ENCODE data around the gene COPA.

COPA gene

GRCh38 chr1:160376525-160377131 lies 33.6 kb upstream of the COPA start:
- H3K36me3 ChIP-seq (replicated peaks in 1 of 2; ENCODE audit: control insufficient read depth in 2 of 2, insufficient read depth in 2 of 2, low read length in 2 of 2): no peaks in the 10 kb centered on the region
- H4K91ac ChIP-seq (ENCODE audit: low read depth, low read length, poor library complexity): no peak overlapping the region
- peak overlapping the region; percentile 79 for H2AFZ ChIP-seq (ENCODE audit: low read length)
- H3K4me1 ChIP-seq (ENCODE audit: control insufficient read depth in 2 of 2, insufficient read depth in 1 of 2, low read depth in 1 of 2, low read length in 2 of 2): peaks cover 21 to 26% of the 10 kb centered on the region in 2 donors
- no peak overlapping the region for H2BK15ac ChIP-seq (ENCODE audit: low read length)
- peak overlapping the region in 1 of 2 donors; percentile 31 for H3K4me3 ChIP-seq (ENCODE audit: low read length in 2 of 2)
- no peak overlapping the region for H2BK5ac ChIP-seq (ENCODE audit: low read length)
- peak; percentile 67 for DNase-seq (ENCODE audit: low spot score)
- no peak overlapping the region for H3K14ac ChIP-seq (ENCODE audit: low read length)
- H3K79me1 ChIP-seq (ENCODE audit: low read depth, low read length): no peaks in the 10 kb centered on the region
- no peaks in the 10 kb centered on the region for H3K9me3 ChIP-seq (replicated peaks in 1 of 2; ENCODE audit: control insufficient read depth in 2 of 2, insufficient read depth in 1 of 2, low read depth in 1 of 2, low read length in 2 of 2)
- no peak overlapping the region for H3K4me2 ChIP-seq (ENCODE audit: insufficient read depth, low read length, poor library complexity, severe bottlenecking)
- no peak overlapping the region for H3K18ac ChIP-seq (ENCODE audit: low read length)
- H3K4ac ChIP-seq (ENCODE audit: low read length): no peak overlapping the region
- H3K23ac ChIP-seq (ENCODE audit: low read depth, low read length, poor library complexity): no peak overlapping the region
- no CpG with 5 or more reads among the region's 5 CpGs for WGBS, 2 donors (ENCODE audit: extremely low coverage in 2 of 2, insufficient read length in 2 of 2, insufficient replicate concordance in 1 of 2)
- H4K8ac ChIP-seq (ENCODE audit: low read depth, low read length): no peak overlapping the region
- no peaks in the 10 kb centered on the region for H3K27me3 ChIP-seq (ENCODE audit: control insufficient read depth in 3 of 3, insufficient read depth in 3 of 3, low read depth in 1 of 3, low read length in 3 of 3)
- H3K27ac ChIP-seq (replicated peaks; ENCODE audit: low read length): peak overlapping the region; percentile 91
- no peak overlapping the region for H2BK12ac ChIP-seq (ENCODE audit: low read length)
- H2BK120ac ChIP-seq (ENCODE audit: low read depth, low read length): no peak overlapping the region
- H3K9ac ChIP-seq (ENCODE audit: low read depth, low read length, poor library complexity): no peak overlapping the region
- H2AK5ac ChIP-seq (ENCODE audit: low read depth, low read length): no peak overlapping the region

GRCh38 chr1:160375788-160376524 lies 32.9 kb upstream of the COPA start:
- H3K79me1 ChIP-seq (ENCODE audit: low read depth, low read length): no peaks in the 10 kb centered on the region
- peak; percentile 54 for DNase-seq (ENCODE audit: low spot score)

GRCh38 chr1:160374306-160375110 lies 31.5 kb upstream of the COPA start:
- Histone ChIP-seq H2AK5ac (ENCODE audit: low read depth, low read length) (peak overlapping the region; percentile 39), H2BK12ac (ENCODE audit: low read length) (no peak overlapping the region), H4K91ac (ENCODE audit: low read depth, low read length, poor library complexity) (no peak overlapping the region), H2BK5ac (ENCODE audit: low read length) (no peak overlapping the region), H3K4me1 (ENCODE audit: control insufficient read depth in 2 of 2, insufficient read depth in 1 of 2, low read depth in 1 of 2, low read length in 2 of 2) (peaks cover 21 to 26% of the 10 kb centered on the region in 2 donors), H3K4me2 (ENCODE audit: insufficient read depth, low read length, poor library complexity, severe bottlenecking) (no peak overlapping the region), H3K4me3 (ENCODE audit: low read length in 2 of 2) (no peak overlapping the region), H3K14ac (ENCODE audit: low read length) (no peak overlapping the region), H3K4ac (ENCODE audit: low read length) (no peak overlapping the region), H2AFZ (ENCODE audit: low read length) (peak overlapping the region; percentile 79), H3K18ac (ENCODE audit: low read length) (peak overlapping the region; percentile 78), H3K27ac (replicated peaks; ENCODE audit: low read length) (peak overlapping the region; percentile 91), H2BK15ac (ENCODE audit: low read length) (peak overlapping the region; percentile 6), H3K79me1 (ENCODE audit: low read depth, low read length) (no peaks in the 10 kb centered on the region), H4K8ac (ENCODE audit: low read depth, low read length) (no peak overlapping the region), H3K36me3 (replicated peaks in 1 of 2; ENCODE audit: control insufficient read depth in 2 of 2, insufficient read depth in 2 of 2, low read length in 2 of 2) (no peaks in the 10 kb centered on the region), H3K9me3 (replicated peaks in 1 of 2; ENCODE audit: control insufficient read depth in 2 of 2, insufficient read depth in 1 of 2, low read depth in 1 of 2, low read length in 2 of 2) (no peaks in the 10 kb centered on the region), H3K23ac (ENCODE audit: low read depth, low read length, poor library complexity) (no peak overlapping the region), H3K9ac (ENCODE audit: low read depth, low read length, poor library complexity) (no peak overlapping the region), H3K27me3 (ENCODE audit: control insufficient read depth in 3 of 3, insufficient read depth in 3 of 3, low read depth in 1 of 3, low read length in 3 of 3) (no peaks in the 10 kb centered on the region), H2BK120ac (ENCODE audit: low read depth, low read length) (no peak overlapping the region)
- WGBS, 2 donors (ENCODE audit: extremely low coverage in 2 of 2, insufficient read length in 2 of 2, insufficient replicate concordance in 1 of 2): no CpG with 5 or more reads among the region's 6 CpGs
- DNase-seq (ENCODE audit: low spot score): peak; percentile 37

More at GRCh38 chr1:160375788-160376524, 32.9 kb upstream of the COPA start:
- Histone ChIP-seq H3K36me3 (replicated peaks in 1 of 2; ENCODE audit: control insufficient read depth in 2 of 2, insufficient read depth in 2 of 2, low read length in 2 of 2) (no peaks in the 10 kb centered on the region), H3K9ac (ENCODE audit: low read depth, low read length, poor library complexity) (no peak overlapping the region), H3K4me3 (ENCODE audit: low read length in 2 of 2) (peak overlapping the region in 1 of 2 donors; percentile 31), H3K27me3 (ENCODE audit: control insufficient read depth in 3 of 3, insufficient read depth in 3 of 3, low read depth in 1 of 3, low read length in 3 of 3) (no peaks in the 10 kb centered on the region), H2BK12ac (ENCODE audit: low read length) (no peak overlapping the region), H3K23ac (ENCODE audit: low read depth, low read length, poor library complexity) (no peak overlapping the region), H2BK15ac (ENCODE audit: low read length) (no peak overlapping the region), H3K18ac (ENCODE audit: low read length) (peak overlapping the region; percentile 67), H2AK5ac (ENCODE audit: low read depth, low read length) (no peak overlapping the region), H3K4me2 (ENCODE audit: insufficient read depth, low read length, poor library complexity, severe bottlenecking) (no peak overlapping the region), H2AFZ (ENCODE audit: low read length) (peak overlapping the region; percentile 79), H3K4me1 (ENCODE audit: control insufficient read depth in 2 of 2, insufficient read depth in 1 of 2, low read depth in 1 of 2, low read length in 2 of 2) (peaks cover 21 to 26% of the 10 kb centered on the region in 2 donors), H2BK120ac (ENCODE audit: low read depth, low read length) (peak overlapping the region; percentile 40), H3K27ac (replicated peaks; ENCODE audit: low read length) (peak overlapping the region; percentile 91), H4K91ac (ENCODE audit: low read depth, low read length, poor library complexity) (no peak overlapping the region), H4K8ac (ENCODE audit: low read depth, low read length) (no peak overlapping the region), H3K4ac (ENCODE audit: low read length) (no peak overlapping the region), H2BK5ac (ENCODE audit: low read length) (peak overlapping the region; percentile 2), H3K9me3 (replicated peaks in 1 of 2; ENCODE audit: control insufficient read depth in 2 of 2, insufficient read depth in 1 of 2, low read depth in 1 of 2, low read length in 2 of 2) (no peaks in the 10 kb centered on the region), H3K14ac (ENCODE audit: low read length) (no peak overlapping the region)
- WGBS, 2 donors (ENCODE audit: extremely low coverage in 2 of 2, insufficient read length in 2 of 2, insufficient replicate concordance in 1 of 2): no CpG with 5 or more reads among the region's 9 CpGs

- Histone ChIP-seq H3K4me1 (ENCODE audit: control insufficient read depth in 2 of 2, insufficient read depth in 1 of 2, low read depth in 1 of 2, low read length in 2 of 2) (peaks cover 21 to 26% of the 10 kb centered on the region in 2 donors), H3K27ac (replicated peaks; ENCODE audit: low read length) (no peak overlapping the region), H2BK120ac (ENCODE audit: low read depth, low read length) (no peak overlapping the region), H3K79me1 (ENCODE audit: low read depth, low read length) (no peaks in the 10 kb centered on the region), H3K4me2 (ENCODE audit: insufficient read depth, low read length, poor library complexity, severe bottlenecking) (no peak overlapping the region), H3K36me3 (replicated peaks in 1 of 2; ENCODE audit: control insufficient read depth in 2 of 2, insufficient read depth in 2 of 2, low read length in 2 of 2) (no peaks in the 10 kb centered on the region), H3K9me3 (replicated peaks in 1 of 2; ENCODE audit: control insufficient read depth in 2 of 2, insufficient read depth in 1 of 2, low read depth in 1 of 2, low read length in 2 of 2) (no peaks in the 10 kb centered on the region), H4K8ac (ENCODE audit: low read depth, low read length) (no peak overlapping the region), H3K27me3 (ENCODE audit: control insufficient read depth in 3 of 3, insufficient read depth in 3 of 3, low read depth in 1 of 3, low read length in 3 of 3) (no peaks in the 10 kb centered on the region), H3K18ac (ENCODE audit: low read length) (no peak overlapping the region), H2AFZ (ENCODE audit: low read length) (no peak overlapping the region), H3K14ac (ENCODE audit: low read length) (no peak overlapping the region), H3K4me3 (ENCODE audit: low read length in 2 of 2) (no peak overlapping the region), H2AK5ac (ENCODE audit: low read depth, low read length) (no peak overlapping the region), H3K4ac (ENCODE audit: low read length) (no peak overlapping the region), H3K23ac (ENCODE audit: low read depth, low read length, poor library complexity) (no peak overlapping the region), H3K9ac (ENCODE audit: low read depth, low read length, poor library complexity) (no peak overlapping the region), H2BK5ac (ENCODE audit: low read length) (no peak overlapping the region), H2BK15ac (ENCODE audit: low read length) (no peak overlapping the region), H2BK12ac (ENCODE audit: low read length) (no peak overlapping the region), H4K91ac (ENCODE audit: low read depth, low read length, poor library complexity) (no peak overlapping the region)
- WGBS, 2 donors (ENCODE audit: extremely low coverage in 2 of 2, insufficient read length in 2 of 2, insufficient replicate concordance in 1 of 2): no CpG with 5 or more reads among the region's 4 CpGs
- no peak for DNase-seq (ENCODE audit: low spot score)
These were observed 30.6 kb upstream of the COPA start for GRCh38 chr1:160373696-160374095.

All from neuronal stem cell (in vitro differentiated cells).